Brain microvascular endothelial cell (primary cell): ENCODE data around the gene LTBP1.

Experiments
- DNase-seq: peaks from one replicate; pipeline ENCODE4 v3.0.0-alpha.2; 2020
- H3K27ac ChIP-seq: fragments of 250-450 bp; sonication (Bioruptor Pico); 2 replicates; pipeline ENCODE4 v1.5.1; 2020; ENCODE audit warnings: mild to moderate bottlenecking, moderate library complexity
- H3K27me3 ChIP-seq: fragments of 250-450 bp; sonication (Bioruptor Pico); replicated peaks from 2 replicates; pipeline ENCODE4 v1.5.1; 2020; ENCODE audit warnings: mild to moderate bottlenecking
- H3K36me3 ChIP-seq: fragments of 250-450 bp; sonication (Bioruptor Pico); replicated peaks from 2 replicates; pipeline ENCODE4 v1.5.1; 2020; ENCODE audit warnings: mild to moderate bottlenecking
- H3K4me3 ChIP-seq: 2 replicates; pipeline ENCODE4 v1.5.1; 2011; ENCODE audit warnings: low read depth, mild to moderate bottlenecking, control low read depth, low read length, moderate library complexity
- CTCF ChIP-seq: IDR thresholded peaks from 2 replicates; pipeline ENCODE4 v1.5.1; 2011; ENCODE audit warnings: low read depth, mild to moderate bottlenecking, moderate library complexity, low read length, control low read depth, inconsistent platforms; ENCODE audit errors: missing control alignments
- in situ Hi-C: cut with HindIII; loops from 2 replicates; pipeline ENCODE4 v1.10.0; 2017; ENCODE audit warnings: low sequenced_read_pairs, low pct_ligation_motif_present

Gene LTBP1

GRCh38 chr2:33145459-33145858 lies 198.7 kb downstream of the LTBP1 start:
- Histone ChIP-seq H3K4me3 (no peak overlapping the region), H3K27ac (peak overlapping the region; percentile 79), H3K27me3 (no peaks in the 10 kb centered on the region), H3K36me3 (peaks cover 69% of the 10 kb centered on the region)
- in situ Hi-C loops, result no loop called here
- DNase-seq, result no peak
- no peak for TF ChIP-seq CTCF

GRCh38 chr2:33146102-33146501 lies 199.3 kb downstream of the LTBP1 start:
- no peak for TF ChIP-seq CTCF
- DNase-seq, result peak; percentile 53
- Histone ChIP-seq H3K4me3 (no peak overlapping the region), H3K27me3 (no peaks in the 10 kb centered on the region), H3K27ac (peak overlapping the region; percentile 79), H3K36me3 (peaks cover 68% of the 10 kb centered on the region)
- in situ Hi-C loops, result no loop called here

DNA sequence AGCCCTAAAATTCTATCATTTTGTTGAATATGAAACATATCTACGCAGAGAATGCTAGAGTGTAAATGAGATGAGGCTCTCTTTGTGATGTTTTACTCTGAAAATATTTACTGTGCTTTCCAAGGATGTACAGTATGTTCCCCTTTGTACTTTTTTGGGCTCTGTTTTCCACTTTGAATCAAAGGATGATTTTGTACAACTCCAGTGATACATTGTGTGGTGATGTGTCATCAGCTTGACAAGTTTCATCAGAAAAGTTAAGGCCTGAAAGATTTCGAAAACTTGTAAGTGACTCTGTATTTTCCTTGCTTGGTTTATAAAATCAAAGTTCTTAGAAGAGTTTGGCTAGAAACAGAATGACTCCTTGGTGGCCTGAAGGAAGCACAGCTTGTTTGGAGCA lies 206.3 kb downstream of the LTBP1 start:
- peaks cover 64% of the 10 kb centered on the region for H3K36me3 ChIP-seq
- no peak overlapping the region for H3K4me3 ChIP-seq
- in situ Hi-C loops, result no loop called here
- peak overlapping the region; percentile 63 for H3K27ac ChIP-seq
- TF ChIP-seq CTCF, result no peak
- no peaks in the 10 kb centered on the region for H3K27me3 ChIP-seq
- peak; percentile 57 for DNase-seq

DNA sequence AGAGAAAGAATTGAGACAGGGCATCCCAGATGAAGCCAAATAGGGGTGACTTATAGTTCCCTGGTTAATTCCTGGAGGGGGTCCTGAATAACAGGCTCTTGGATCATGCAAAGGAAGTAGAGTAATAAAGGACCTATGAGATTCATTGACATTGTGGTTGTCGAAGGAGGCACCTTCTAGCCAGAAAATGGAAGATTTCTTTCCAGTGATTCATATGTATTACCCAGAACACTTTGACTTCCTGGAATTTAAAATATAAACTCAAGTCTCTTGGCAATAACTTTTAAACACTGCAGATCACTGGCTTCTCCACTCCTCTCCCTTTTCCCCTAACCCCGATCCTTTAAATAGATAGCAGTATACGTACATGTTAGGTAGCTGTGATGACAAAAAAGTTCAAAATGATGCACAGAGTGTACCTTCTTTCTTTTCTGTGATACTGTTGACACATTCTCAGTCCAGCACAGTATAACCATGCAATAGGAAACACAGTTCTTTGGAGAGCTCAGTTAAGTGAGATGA lies 211.8 kb downstream of the LTBP1 start:
- no peak overlapping the region for H3K4me3 ChIP-seq
- TF ChIP-seq CTCF, result no peak
- DNase-seq, result peak; percentile 83
- no peaks in the 10 kb centered on the region for H3K27me3 ChIP-seq
- H3K36me3 ChIP-seq, result peaks cover 48% of the 10 kb centered on the region
- in situ Hi-C loops, result no loop called here
- peak overlapping the region; percentile 82 for H3K27ac ChIP-seq

DNA sequence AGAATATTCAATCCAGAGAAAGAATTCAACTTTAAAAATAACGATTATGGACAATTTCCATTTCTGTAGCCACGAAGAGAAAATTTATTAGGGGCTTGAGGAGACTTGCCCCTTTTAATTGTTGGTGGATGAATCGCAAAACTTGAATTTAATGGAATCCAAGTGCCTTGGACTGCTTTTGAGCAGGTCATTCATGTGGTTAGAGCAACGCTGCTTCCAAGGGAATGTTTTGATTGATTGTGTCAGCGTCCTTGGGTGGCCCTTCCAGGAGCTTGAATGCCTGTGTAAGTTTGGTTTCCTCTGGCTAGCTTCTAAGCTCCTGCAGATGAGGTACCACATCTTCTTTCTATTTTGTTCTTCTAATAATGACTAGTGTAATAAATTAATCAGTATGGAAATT lies 213.4 kb downstream of the LTBP1 start:
- Histone ChIP-seq H3K27me3 (no peaks in the 10 kb centered on the region), H3K36me3 (peaks cover 38% of the 10 kb centered on the region), H3K4me3 (no peak overlapping the region), H3K27ac (peak overlapping the region; percentile 82)
- peak; percentile 72 for DNase-seq
- no peak for TF ChIP-seq CTCF
- in situ Hi-C loops, result no loop called here

DNA sequence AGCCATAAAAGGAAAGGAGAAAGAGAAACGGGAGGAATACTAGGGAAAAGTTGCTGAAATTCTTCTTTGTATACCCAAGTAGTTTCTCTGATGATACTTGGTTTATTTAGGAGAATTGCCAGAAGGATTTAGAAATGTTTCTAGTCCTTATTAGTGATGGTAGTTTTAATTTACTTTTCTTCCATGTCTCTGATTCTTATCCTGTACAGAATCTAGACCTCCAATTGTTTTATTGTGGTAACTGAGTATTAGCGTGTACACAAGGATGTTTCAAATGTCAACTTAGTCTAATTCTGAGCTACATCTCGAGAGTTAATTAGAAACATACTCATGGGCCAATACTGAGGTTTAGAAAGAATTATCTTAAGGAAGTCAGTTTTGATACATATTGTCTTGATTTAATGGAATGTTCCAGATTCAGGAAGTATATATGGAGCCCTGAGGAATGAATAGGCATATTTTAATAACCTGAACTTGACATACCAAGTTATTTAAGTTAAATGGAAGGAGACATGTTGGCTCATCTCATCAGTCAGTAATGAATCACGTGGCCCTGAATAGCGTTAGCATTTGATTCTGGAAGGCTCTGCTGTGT lies 219.6 kb downstream of the LTBP1 start:
- DNase-seq, result no peak
- in situ Hi-C loops, result no loop called here
- Histone ChIP-seq H3K4me3 (no peak overlapping the region), H3K36me3 (peaks cover 12% of the 10 kb centered on the region), H3K27ac (peak overlapping the region; percentile 83), H3K27me3 (no peaks in the 10 kb centered on the region)
- TF ChIP-seq CTCF, result no peak
